T1000 (cell line): Measurements from ENCODE around the gene MOV10.

Experiments
- DNase-seq: peaks from one replicate; lab custom pipeline; 2025; ENCODE audit warnings: mixed read lengths; lab: John Stamatoyannopoulos, UW

The MOV10 gene

GRCh38 chr1:112675728-112676381 is 1.4 kb downstream of the MOV10 start:
- no peak for DNase-seq

- DNase-seq, result no peak
These were observed 2.1 kb downstream of the MOV10 start for GRCh38 chr1:112676543-112676942.

- no peak for DNase-seq
These were observed 3.0 kb downstream of the MOV10 start for GRCh38 chr1:112677501-112677900.

DNA sequence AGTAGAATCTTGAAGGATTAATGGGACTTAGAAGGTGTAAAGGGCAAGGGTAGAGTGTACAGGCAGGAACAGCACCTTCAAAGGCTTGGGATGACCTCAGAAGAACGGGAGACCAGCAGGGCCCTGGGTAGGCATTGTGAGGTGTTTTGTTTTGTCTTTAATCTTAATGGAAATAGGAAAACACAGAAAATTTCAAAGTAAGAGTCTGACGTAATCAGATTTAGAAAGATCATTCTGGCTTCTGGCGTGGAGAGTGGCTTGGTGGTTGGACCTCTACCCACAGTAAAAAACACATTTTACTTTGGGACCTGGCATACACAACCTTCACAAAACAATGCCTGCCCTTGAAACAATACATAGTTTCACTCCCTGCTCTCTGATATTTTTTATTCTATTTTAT is 4.1 kb downstream of the MOV10 start:
- DNase-seq, result no peak

DNA sequence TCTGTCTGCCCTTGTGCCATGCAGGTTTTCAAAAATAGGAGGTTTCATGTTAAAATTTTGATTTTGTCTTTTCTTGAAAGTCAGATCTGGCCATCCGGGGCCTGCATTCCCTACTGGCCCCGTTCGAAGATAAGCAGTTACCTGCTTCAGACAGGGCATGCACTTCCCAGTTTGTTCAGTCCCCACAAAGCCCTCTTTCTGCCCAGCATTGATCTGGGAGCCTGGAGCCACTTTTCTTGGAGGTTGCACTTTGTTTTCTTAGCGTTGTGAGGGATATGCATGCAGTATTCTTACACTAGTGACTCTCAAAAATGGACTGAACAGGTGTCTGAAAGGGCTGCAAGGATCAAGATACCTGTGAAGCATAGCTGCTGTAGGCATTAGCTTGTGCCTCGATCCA is 11.5 kb downstream of the MOV10 start:
- DNase-seq, result no peak

DNA sequence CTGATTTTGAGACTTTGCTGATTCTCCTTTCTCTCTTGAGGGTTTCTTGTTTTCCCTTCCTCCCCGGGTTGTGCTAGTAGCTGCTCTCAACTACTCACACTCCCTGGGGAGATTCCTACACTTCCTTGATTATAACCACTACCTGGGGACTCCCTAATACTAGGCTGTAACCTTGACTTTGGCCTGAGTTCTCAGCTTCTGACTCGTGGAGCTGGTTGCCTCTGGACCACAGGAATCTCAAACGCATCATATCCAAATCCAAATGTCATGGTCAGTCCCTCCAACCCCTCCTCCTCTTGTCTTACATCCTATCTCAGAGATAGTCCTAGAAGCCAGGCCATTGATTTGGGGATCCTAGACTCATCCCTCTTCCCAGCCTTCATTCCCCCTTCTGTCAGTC is 12.0 kb downstream of the MOV10 start:
- no peak for DNase-seq

GRCh38 chr1:112686835-112687234 is 12.4 kb downstream of the MOV10 start:
- DNase-seq, result no peak

GRCh38 chr1:112687361-112687760 is 12.9 kb downstream of the MOV10 start:
- DNase-seq, result no peak

DNA sequence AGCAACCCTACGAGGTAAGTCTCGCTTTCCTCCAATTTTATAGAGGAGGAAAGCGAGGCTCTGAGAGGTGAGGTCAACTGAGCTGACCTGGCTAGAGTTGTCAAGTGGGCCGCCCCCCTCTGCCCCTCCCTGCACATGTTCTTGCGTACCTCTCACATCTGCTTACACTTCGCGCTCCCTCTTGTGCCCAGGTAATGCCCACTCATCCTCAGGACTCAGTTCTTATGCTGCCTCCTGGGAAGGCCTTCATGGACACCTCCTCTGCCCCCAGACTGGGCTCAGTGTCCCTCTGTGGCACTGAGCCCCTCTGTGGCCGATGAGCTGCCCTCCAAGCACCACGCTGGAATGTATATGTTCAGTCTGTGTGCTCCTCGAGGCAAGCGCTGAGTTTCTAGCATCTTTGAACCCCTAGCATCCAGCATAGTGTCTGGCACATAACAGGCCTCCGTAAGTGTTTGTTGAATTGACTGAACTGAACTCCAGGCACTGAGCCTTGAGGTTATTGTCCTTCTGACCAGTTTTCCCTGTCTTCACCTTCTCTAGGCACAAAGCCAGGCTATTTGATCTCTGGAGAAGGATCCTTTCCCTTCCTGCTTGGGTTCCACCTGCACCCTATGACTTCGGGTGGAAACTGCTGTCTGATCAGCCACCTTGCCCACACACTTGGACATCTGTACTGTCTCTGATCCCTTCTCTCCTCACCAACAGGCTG is 13.5 kb downstream of the MOV10 start:
- DNase-seq, result no peak

GRCh38 chr1:112688781-112689193 is 14.3 kb downstream of the MOV10 start:
- DNase-seq, result no peak

- no peak for DNase-seq
These were observed 14.9 kb downstream of the MOV10 start for GRCh38 chr1:112689196-112689841.

GRCh38 chr1:112689842-112690237 is 15.4 kb downstream of the MOV10 start:
- no peak for DNase-seq

DNA sequence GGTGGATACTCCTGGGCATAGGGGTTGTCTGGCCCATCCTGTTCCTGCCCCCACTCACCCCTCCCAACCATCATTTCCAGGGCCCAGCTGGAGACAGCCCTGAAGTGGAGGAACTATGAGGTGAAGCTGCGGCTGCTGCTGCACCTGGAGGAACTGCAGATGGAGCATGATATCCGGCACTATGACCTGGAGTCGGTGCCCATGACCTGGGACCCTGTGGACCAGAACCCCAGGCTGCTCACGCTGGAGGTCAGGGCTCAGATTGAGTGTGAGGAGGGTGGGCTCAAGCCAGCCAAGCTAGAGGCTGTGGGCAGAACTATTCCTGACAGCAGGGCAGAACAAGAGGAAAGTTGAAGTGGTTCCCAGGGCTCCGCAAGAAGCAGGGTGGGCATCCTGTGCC is 18.2 kb downstream of the MOV10 start:
- DNase-seq, result no peak

GRCh38 chr1:112693821-112694220 is 19.4 kb downstream of the MOV10 start:
- no peak for DNase-seq

GRCh38 chr1:112694363-112694929 is 20.0 kb downstream of the MOV10 start:
- DNase-seq, result no peak

DNA sequence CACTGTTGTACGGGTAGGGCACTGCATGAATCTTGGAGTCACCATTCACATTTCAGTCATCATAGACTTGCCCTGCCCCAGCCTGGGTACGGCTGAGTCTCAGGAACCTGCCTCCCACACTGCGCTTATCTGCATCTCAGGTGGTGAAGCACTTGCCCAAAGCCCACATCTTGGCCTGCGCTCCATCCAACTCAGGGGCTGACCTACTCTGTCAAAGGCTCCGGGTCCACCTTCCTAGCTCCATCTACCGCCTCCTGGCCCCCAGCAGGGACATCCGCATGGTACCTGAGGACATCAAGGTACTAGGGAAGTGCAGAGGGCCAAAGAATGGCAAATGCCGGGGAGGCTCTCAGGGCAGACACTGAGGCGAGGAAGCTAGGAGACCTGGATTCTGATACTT is 20.8 kb downstream of the MOV10 start:
- no peak for DNase-seq

DNA sequence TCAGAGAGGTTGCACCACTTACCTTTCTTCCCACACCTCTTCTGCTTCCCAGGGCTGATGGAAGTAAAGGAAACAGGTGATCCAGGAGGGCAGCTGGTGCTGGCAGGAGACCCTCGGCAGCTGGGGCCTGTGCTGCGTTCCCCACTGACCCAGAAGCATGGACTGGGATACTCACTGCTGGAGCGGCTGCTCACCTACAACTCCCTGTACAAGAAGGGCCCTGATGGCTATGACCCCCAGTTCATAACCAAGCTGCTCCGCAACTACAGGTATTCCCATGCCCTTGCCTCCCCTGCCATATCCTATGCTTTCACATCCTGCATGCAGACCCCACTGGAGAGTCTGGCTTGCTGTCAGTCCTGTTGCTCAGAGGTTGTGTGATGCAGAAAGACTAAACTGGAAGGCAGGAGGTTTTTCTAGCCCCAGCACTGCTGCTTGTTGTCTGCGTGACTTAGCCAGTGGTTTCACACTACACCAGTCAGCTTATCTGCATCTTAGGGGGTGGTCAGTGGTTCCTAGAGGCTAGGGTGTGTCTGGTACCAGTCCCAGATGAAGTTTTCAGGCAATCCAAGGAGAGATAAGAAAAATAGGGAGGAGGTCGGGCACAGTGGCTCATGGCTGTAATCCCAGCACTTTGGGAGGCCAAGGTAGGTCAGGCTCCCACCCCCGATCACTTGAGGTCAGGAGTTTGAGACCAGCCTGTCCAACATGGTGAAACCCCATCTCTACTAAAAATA is 22.3 kb downstream of the MOV10 start:
- no peak for DNase-seq

DNA sequence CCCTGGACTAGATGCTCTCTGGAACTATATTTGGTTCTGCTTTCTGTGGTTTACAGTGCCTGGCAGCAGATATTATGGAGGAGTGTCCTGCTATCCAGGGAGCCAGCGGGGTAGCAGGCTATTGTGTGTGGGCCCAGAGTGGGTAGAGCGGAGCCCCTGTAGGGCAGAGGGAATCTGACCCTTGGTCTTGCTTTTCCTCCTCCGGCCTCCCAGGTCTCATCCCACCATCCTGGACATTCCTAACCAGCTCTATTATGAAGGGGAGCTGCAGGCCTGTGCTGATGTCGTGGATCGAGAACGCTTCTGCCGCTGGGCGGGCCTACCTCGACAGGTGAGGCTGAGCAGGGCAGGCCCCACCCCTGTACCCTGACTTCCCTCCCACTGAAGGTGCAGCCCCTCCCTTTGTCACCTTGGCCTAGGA is 23.3 kb downstream of the MOV10 start:
- DNase-seq, result no peak

GRCh38 chr1:112698366-112699310 is 24.2 kb downstream of the MOV10 start:
- no peak for DNase-seq

- DNase-seq, result no peak
These were observed 25.1 kb downstream of the MOV10 start for GRCh38 chr1:112699425-112700144.
